HG03558 (cell line): Measurements from ENCODE around the gene ZNF367.
"Not testable (repeated sequence)": the region's sequence is repeated elsewhere in the genome, so short reads cannot be mapped to it uniquely, and the experiment has no call there.

Source experiments
- ATAC-seq: cut with Tn5 transposase; IDR thresholded peaks from one replicate; pipeline ENCODE4 v1.9.1; 2021; ENCODE audit warnings: moderate number of reproducible peaks; ENCODE audit not compliant: unreplicated experiment; ENCODE audit errors: extremely low read depth

ZNF367 gene

DNA sequence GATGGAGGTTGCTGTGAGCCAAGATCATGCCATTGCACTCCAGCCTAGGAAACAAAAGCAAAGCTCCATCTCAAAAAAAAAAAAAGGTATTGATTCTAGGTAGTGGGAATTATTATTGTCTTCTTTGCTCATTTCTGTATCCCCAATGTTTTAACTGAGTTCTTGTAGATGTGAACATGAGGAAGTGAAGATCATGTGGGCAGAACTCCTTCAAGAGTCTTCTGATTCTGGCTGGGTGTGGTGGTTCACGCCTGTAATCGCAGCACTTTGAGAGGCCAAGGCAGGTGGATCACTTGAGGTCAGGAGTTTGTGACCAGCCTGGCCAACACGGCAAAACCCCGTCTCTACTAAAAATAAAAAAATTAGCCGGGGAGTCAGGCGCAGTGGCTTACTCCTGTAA is 42.7 kb downstream of the ZNF367 start:
- ATAC-seq = not testable (repeated sequence)

DNA sequence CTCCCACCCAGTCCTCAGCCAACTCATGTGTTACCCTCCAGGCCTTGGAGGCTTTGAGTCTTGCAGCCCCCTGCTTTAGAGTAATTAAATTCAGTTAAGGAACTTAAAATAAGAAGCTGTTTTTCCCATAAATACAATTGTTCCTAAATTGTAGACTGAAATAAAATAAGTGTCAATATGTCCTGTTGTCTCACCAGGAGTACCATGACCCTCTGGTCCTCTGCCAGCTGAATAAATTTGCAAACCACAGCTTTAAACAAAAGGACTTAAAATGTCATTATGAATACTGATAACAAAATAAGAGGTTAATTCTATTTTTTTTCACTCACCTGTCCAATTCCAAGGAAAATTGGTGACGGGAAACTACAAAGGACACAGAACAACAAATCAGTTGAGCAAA is 50.2 kb downstream of the ZNF367 start:
- ATAC-seq = no peak

DNA sequence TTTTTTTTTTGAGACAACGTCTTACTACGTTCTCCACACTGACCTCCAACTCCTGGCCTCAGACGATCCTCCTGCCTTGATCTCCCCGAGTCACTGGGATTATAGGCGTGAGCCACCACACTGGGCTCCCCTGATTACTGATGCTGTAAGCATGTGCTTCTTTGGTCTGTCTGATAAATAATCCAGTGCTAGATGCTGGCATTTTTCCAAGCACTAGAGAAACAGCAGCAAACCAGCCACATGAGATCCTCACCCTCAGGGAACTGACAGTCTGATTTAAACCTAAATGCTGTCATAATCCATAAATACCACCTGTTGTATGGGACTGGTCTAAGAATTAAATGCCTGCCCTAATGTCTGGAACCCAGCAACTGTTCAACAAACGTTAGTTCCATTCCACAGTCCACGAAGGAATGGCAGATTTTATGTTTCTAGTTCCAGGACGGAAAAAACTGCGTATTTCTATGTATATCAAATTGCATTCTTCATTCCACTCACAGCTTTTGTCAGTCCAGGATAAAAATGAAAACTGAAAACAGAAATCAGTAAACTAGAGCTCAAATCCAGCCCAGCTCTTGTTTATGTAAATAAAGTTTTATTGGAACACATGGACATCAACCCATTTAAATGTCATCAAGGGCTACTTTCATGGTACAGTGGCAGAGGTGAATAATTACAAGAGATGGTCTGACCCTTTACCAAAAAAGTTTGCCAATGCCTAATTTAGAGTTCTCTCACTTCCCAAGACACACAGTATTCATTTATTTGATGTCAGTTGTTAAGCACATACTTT is 54.8 kb downstream of the ZNF367 start:
- ATAC-seq = no peak

DNA sequence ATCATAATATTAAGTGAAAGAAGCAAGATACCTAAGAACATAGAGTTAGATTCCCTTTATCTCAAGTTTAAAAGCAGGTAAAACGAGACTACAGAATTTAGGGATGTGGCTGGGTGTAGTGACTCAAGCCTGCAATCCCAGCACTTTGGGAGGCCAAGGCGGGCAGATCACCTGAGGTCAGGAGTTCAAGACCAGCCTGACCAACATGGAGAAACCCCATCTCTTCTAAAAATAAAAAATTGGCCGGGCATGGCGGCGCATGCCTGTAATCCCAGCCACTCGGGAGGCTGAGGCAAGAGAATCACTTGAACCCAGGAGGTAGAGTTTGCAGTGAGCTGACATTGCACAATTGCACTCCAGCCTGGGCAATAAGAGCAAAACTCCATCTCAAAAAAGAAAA is 56.1 kb downstream of the ZNF367 start:
- ATAC-seq = not testable (repeated sequence)

DNA sequence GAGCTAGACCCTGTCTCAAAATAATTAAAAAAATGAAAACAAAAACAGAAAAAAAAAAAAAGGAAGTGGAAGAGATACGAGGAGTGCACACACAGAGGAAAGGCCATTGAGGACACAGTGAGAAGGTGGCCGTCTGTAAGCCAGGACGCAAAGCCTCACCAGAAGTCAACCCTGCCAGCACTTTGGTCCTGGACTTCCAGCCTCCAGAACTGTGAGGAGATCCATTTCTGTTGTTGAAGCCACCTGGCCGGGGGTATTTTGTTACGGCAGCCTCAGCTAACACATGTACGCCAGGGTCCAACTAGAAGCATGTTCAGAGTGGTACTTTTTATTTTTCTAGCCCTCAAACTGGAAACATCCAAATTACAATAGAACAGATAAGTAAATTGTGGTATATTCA is 56.5 kb downstream of the ZNF367 start:
- no peak for ATAC-seq

DNA sequence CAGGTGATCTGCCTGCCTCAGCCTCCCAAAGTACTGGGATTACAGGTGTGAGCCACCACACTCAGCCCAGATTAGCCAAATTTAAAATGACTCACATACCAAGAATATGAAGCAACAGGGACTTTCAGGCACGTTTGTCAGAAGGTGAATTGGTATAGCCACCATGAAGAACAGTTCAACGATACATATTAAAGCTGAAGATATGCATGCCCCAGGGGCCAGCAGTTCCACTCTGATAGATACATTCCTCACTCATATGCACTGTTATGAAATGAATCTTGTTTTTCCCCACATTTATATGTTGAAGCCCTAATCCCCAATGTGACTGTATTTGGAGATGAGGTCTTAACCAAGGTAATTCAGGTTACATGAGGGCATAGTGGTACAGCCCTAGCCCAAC is 57.2 kb downstream of the ZNF367 start:
- no peak for ATAC-seq

DNA sequence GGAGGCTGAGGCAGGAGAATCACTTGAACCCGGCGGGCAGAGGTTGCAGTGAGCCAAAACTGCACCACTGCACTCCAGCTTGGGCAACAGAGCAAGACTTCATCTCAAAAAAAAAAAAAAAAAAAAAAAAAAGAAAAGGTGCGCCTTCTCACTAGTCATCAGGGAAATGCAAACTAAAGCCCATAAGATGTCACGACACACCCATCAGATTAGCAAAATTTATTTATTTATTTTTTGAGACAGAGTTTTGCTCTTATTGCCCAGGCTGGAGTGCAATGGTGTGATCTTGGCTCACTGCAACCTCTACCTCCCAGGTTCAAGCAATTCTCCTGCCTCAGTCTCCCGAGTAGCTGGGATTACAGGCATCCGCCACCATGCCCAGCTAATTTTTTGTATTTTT is 57.6 kb downstream of the ZNF367 start:
- ATAC-seq = not testable (repeated sequence)

DNA sequence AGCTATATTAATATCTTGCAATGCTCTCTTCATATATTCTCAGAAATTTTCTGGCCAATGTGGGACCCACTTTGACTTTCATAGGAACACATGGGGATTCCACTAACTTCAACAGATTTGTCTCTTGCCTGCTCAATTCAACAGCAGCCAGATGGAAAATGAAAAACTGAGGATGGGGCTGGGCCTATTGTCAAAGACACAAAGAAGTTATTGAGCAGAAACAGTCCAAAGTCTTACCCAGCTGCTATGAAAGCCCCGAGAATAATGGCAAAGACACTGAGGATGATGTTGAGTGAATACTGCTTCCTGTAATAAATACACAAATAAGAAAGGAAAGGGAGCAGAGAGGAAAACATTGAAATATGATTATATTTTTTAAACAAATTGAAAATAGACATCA is 67.3 kb downstream of the ZNF367 start:
- no peak for ATAC-seq

DNA sequence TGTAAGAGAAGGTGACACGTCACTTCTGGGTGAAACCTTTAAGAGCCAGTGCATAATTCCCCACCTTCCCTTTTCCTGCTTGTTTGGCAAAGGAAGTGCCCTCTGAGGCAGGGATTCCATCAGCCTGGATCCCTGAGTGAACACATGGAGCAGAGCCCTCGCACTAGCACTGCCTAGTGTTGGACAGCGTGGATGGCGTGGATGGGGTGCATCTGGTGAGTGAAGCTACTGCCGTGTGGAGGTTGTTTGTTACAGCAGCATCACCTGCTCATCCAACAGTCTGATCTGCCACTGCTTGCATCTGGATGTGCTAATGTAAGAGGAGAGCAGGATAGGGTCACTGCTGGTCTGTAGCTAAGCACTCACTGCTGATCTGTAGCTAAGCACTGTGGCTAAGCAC is 69.9 kb downstream of the ZNF367 start:
- no peak for ATAC-seq

DNA sequence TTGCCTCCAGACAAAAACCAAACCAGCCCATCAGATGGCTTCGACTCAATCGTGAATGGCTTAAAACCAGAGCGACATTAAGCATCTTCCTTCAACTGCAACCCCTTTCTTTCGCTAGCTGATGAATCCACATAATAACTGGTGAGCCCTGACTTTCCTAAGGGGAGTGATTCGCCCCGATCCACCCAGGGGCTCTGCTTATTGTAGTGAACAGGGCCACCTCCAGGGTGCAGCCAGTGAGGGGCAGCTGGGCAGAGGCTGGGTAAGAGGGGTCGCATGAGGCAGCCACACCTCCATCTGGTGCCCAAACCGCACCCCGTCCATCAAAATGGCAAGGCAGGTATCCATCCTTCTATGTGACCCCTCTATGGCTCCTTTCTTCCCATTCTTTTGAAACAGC is 72.6 kb downstream of the ZNF367 start:
- no peak for ATAC-seq

DNA sequence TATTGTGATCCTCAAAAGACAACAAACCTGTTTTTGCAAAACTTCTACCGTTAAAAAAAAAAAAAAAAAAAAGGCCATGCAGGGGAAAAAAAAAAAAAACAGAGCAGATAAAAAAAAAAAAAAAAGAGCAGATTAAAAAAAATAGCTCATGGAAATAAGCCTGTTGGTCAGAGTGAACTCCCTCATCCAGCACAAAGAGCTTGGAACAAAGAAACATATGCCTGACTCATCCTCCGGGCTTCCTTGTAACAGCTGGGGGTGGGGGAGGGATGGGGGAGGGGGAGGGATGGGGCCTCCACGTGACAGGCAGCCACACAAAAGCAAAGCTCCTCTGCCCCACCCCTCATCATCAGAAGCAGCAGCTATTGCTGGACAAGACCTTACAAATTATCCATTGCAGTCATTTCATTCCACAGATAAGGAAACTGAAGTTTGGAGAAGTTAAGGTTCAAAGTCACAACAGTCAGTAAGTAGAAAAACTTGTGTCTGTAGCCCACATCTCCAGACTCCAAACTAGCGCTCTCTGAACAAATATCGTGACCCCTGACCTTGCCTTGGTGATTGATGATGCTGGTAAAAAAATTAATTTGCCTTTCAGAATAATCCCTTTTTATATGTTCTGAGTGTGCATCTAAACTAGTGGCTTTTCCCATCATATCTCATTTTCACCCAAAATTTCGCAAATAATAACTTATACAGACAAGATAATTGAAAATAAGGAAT is 73.6 kb downstream of the ZNF367 start:
- no peak for ATAC-seq

DNA sequence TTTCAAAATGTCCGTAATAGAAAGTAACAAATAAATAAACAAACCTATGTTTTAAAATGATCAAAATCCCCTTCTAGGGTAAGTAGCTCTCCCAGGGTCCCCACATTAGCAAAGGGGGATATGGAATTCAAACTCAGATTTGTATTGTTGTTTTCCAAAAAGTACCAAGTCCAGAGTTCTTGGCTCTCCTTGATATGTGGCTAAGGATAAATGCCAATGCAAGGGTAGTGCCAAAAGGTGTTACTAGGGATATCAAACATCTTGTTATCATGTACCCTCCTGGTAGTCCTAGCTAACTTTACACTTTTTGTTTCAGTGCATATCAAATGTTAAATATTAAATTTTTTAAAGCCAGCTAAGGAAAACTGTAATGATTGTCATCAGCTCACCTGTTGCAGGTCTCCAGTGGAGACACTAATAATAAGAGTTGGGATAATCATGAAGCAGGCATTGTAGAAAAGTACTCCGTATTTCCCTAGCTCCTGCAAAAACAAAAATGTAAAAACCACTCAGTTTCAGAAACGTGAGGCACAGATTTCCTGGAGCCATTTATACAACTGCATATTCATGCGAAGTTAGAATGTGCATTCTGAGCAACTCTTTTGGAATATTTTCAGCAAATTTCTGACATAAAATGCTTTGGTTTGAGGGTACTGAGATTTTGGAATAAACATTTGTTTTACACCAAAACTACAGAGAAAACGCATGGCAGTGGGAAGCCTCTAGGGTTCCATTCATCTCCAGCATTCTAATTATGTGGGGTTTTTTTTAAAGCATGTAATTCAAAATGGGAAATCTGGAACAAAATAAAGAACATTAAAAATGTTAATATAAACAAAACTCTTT is 74.4 kb downstream of the ZNF367 start:
- no peak for ATAC-seq

DNA sequence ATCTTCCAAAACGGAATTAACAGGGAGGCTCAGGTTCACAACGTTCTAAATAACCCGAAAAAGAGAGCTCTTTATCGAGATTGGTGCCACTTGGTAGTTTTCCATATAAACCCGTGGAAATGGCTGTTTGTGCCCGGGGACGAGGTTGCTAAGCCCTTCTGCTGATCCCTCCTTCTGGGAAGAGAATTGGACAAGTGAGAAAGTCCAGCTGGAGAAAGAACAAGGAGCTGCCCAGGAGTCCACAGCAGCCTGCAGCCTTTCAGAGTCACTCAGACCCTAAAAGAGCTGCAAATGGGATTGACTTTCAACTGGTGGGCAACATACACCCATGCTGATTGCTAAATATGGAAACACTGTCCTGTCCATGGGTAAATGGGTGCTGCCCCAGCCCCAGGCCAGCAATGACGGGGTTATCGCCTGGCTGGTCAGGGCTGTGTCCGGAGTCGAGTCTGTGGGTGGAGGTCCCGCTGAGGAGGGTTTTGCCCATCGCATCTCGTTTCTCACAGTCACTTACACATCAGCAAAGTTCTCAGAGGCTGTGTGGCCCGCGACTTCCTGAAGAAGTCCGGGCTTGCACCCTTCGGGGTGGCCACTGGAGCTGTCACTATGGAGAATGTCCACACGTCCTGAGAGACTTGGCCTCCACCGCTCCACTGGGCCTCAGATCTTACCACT is 75.5 kb downstream of the ZNF367 start:
- no peak for ATAC-seq

DNA sequence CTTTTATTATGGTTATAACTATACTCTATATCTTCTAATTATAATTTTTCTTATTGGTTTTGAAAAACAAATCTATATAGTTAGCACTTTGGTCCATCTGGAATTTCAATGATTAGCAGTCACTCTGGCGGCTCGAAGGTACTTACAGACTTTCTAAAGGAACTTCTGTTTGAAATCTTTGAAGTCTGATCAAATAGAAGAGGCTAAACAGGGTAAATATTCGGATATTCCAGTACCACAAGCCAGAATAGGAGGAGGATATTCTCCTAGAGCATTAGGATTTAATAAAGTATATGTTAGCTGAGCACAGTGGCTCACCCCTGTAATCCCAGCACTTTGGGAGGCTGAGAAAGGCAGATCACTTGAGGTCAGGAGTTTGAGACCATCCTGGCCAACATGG is 77.5 kb downstream of the ZNF367 start:
- ATAC-seq = no peak

DNA sequence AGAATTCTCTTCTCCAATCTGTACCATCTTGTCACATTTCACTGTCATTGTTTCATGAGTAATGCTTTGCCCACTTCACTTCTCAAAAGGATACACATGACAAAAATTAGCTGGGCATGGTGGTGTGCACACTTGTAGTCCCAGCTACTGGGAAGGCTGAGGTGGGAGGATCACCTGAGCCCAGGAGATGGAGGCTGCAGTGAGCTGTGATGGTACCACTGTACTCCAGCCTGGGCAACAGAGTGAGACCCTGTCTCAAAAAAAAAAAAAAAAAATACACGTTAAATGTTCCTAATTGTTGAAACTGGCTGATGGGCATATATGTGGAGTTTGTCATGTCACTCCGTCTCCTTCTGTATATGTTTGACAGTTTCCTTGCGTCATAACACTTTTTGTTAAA is 79.9 kb downstream of the ZNF367 start:
- no peak for ATAC-seq
